ENCODE results near the gene AMBRA1. TPM values are rescaled to one million over a fixed set of nuclear protein-coding genes. Genes with fewer than 3 reads are reported as not detected.

AMBRA1 gene
- total RNA-seq = 20.9 and 27.3 TPM in 2 replicates

DNA sequence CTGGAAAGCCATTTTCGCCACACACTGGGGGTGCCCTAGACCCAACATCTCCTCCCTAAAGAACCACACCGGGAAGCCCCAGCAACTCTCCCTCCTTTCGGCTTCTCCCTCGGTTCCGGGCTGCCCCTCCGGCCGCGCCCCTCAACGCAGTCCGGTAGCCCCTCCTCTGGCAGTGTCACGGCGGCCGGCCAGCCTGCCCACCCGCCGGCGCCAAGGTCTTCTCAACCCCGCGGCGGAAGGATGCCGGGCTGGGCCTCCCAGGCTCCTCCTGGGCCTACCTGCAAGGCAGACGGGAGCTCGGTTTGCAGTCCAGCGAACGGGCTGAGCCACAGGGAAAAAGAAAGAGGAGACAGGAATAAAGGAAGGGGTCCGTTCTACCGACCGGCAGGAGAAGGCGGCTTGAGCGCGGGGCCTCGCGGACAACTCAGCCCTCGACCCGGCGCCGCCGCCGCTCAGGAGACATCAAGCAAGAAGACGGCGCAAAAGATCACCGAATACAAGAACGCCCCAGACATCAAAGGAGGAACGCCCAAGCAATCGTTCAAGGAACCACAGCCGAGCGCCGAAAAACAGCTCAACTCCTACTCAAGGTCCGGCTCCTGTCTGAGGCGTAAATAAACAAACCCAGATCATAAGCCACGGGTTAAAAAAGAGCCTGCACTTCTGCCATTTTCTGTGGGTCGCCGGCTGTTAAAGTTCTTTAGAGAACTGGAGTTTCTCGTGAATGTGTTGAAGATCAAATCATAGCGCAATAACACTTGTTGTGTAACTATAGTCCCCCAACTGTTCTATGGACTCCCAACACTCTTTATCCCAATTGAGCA is at the start of gene AMBRA1:
Gene AMBRA1 (minus strand): TSS at position 474 of the 824 bp plus-strand sequence. CDS start 45,643 bp downstream, outside the sequence.
- DNase-seq = peak; percentile 96

DNA sequence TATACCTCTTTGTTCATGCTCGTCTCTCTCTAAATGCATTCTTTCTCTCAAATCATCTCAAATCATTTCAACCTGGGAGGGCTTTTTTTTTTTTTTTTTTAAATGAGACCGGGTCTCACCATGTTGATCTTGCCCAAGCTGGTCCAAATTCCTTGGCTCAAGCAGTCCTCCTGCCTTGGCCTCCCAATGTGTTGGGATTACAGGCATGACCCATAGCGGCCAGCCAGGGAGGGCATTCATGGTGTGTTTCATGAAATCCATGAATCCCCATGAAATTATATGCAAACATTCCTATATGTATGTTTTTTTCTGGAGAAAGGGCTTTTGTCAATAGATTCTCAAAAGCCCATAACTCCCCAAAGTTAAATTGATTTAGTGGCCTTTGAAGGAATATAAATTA is 49.7 kb upstream of the AMBRA1 start:
- DNase-seq = no peak

GRCh38 chr11:46642627-46643335 is 49.0 kb upstream of the AMBRA1 start:
- DNase-seq = no peak

GRCh38 chr11:46641639-46642038 is 47.8 kb upstream of the AMBRA1 start:
- no peak for DNase-seq

GRCh38 chr11:46640036-46640788 is 46.4 kb upstream of the AMBRA1 start:
- no peak for DNase-seq

DNA sequence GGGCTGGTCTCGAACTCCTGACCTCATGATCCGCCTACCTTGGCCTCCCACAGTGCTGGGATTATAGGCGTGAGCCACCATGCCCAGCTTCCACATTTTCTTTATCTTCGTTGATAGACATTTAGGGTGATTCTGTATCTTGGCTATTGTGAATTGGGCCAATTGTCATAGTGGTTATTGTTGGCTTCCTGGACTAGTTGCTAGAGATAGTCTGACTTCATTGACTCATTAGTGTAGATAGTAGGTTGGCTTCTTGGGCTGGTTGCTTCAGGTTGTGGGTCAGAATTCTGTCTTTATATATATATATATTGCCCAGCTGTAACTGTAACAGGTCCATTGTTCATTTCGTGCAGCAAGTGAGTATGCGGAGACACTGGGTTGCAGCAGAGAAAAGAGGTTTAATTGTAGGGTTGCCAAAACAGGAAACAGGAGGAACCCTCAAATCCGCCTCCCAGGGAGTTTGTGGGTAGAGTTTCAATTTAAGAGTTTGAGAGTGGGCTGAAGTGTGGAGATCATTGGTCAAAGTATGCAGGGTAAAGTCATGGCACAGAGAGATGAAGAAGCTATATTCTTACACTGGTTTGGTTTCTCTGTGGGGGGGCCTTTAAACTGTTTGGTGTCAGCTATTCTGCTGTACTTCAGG is 45.5 kb upstream of the AMBRA1 start:
- DNase-seq = no peak

- DNase-seq = no peak
Measured at GRCh38 chr11:46637546-46637945, 43.7 kb upstream of the AMBRA1 start.

DNA sequence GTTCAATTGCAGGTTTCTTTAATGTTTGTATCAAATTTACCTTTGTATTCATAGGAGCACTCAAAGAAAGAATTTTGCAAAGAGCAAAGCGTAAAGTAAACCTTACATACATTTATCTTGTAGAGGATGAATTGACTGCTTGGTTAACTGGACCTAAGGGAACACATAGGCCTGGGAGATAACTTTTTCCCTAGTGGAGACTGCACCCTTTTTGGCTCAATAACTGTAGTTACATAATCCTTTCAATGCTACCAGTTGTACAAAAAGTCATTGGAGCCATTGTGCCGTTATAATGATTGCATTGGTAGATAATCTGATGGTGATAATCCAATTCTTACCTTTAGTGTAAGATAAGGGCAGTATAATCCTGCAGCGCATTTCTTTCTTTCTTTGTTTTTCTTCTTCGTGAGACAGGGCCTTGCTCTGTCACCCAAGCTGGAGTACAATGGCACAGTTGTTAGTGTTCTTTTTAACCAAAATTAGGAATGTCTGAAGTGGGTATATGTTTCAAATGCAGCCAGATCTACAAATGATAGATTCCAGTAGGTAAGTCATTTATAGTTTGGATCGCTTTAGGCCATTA is 41.8 kb upstream of the AMBRA1 start:
- DNase-seq = no peak

- no peak for DNase-seq
Measured at GRCh38 chr11:46633291-46634217, 39.7 kb upstream of the AMBRA1 start.

- DNase-seq = no peak
Measured at GRCh38 chr11:46632502-46632901, 38.7 kb upstream of the AMBRA1 start.

- DNase-seq = no peak
Measured at GRCh38 chr11:46631676-46632075, 37.9 kb upstream of the AMBRA1 start.

DNA sequence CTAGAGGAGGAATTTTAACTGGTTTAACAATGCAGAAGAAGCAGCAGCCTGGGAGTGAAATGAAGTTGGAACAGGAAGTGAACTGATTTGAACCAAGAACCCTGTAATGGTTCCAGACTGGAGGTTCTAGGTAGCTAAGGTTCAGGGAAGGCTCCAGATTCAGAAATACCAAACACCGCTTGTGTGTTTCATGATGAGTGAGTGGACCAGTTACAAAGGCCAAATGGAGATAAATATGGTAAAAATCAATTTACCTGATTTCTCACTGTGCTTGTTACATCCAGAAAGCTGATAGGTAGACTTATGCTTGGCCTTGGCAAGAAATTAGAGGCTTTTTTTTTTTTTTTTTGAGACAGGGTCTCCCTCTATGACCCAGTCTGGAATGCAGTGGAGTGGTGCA is 36.4 kb upstream of the AMBRA1 start:
- DNase-seq = no peak

DNA sequence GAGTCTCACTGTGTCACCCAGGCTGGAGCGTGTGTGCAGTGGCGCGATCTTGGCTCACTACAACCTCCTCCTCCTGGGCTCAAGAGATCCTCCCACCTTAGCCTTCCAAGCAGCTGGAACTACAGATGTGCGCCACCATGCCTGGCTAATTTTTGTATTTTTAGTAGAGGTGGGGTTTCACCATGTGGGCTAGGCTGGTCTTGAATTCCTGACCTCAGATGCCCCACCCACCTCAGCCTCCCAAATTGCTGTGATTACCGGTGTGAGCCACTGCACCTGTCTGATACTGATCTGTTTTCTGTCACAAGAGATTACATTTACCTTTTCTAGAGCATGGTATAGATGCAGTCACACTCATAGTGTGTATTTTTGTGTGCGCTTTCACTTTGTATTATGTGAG is 35.1 kb upstream of the AMBRA1 start:
- DNase-seq = no peak

GRCh38 chr11:46625406-46625805 is 31.6 kb upstream of the AMBRA1 start:
- DNase-seq = no peak

- no peak for DNase-seq
Measured at GRCh38 chr11:46618837-46619236, 25.0 kb upstream of the AMBRA1 start.

DNA sequence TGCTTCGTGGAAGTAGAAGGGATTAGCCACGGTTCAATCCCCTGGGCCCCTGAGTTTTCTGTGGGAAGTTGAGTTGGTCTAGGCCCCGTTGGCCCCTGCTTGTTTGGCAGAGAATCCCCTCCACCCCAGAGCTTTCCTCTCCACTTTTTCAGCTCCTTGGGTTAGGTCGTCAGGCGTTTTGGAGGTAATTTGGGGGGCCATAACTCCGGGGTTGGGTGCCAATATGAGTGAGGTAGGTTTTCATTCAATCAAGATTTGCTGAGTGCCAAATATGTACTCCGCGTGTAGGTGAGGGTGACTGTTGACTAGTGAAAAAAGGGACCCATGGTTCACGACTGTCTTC is 24.1 kb upstream of the AMBRA1 start:
- DNase-seq = no peak

DNA sequence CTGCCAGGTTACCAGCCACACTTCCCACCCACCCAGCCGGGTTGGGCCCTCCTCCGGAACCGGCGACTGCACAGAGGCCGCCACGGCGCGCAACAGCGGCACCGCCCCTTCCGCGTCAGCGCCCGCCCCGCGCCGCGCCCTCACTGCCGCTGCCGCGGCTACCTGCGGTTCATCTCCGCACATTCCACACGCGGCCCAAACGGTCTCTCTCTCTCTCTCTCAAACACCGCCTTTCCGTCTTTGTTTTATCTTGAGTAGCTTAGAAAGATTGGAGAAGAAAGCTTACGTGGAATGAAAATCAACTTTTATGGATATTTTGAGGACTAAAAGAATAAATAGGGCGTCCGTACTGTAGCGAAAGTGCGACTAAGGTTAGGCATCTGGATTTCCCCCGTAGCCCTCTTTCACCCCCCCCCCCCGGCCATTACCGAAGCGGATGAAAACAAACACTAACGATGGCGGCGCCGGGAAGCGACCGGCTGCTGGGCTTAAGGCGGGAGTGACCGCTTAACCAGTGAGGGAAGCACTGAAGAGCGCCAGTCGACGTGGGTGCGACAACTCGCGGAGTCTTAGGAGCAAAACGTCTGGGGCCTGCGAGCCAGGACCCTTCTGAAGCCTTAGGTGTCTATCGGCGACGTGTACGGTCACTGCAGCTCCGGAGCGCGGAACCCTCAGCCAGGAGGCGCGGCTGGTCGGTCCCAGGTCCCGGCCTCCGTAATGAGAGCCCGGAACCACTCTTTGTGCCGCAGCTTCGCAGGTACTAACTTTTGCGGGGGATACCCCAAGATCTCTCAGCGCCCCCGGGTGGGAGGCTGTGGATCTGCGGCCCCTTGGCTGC is 23.5 kb upstream of the AMBRA1 start, which contains the start of the genes ATG13 and HARBI1:
Gene ATG13 (plus strand): TSS at position 420 of the 838 bp plus-strand sequence. CDS start 26,739 bp downstream, outside the sequence.
Gene HARBI1 (minus strand): TSS at position 94 of the 838 bp plus-strand sequence. CDS start 990 bp downstream, outside the sequence.
- peak; percentile 95 for DNase-seq

DNA sequence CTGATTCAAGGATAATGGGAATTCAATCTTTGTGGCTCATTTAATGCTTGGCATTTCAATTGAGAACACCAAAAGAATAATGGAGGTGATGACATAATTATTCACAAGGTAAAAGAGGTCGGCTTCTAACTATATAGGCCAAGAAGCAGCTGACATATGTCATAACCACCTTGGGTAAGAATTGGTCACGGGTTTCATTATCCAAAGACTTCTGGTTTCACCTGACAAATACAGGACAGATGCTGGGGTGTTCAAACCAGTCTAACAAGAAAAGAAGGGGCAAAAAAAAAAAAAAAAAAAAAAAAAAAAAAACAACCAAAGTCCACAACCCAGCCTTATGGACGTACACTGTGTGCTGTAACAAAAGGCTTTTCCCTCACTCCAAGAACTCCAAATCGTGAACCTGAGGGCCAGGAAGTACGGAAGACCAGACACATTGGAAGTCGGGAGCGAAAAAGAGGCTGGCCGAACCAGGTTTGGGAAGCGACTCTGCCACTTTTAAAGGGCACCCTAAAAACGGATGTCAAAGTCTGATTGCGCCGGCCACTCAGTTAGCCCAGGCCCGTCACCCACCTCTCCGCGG is 22.8 kb upstream of the AMBRA1 start:
- DNase-seq = no peak

DNA sequence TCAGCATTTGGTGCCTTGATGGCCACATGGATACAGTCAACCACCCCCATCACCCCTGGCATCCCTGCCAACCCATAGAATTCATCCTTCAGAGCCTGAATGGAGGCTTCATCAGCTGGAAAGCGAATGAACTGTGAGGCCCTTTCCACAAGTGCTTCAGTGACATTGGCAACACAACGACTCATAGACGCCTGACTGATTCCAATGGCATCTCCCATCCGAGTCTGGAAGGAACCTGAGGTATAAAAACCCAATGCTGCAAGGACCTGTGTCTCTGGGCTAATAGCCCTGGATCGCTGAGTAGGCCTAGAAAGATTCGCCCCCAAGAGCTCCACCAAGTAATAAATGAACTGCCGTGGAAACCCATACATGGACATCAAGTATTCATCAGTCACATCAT is 21.9 kb upstream of the AMBRA1 start:
- no peak for DNase-seq

DNA sequence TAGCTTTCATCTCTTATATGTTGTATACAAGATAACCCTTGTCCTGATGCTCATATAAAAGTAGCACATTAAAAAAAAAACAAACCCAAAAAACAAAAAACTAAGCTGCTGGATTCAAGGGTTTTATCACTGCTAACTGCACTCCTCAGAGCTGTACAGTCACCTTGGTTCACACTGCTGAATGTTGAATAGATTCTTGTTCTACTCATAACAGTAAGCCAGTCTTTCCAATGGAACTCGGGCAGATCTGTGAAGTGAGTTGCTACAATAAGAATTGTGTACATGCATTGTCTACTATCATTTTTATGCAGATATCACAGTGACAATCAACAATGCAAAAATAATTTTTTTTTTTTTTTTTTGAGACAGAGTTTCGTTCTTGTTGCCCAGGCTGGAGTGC is 18.5 kb upstream of the AMBRA1 start:
- DNase-seq = no peak
